ENCODE data around the gene SFXN5. TPM values are rescaled to one million over a fixed set of nuclear protein-coding genes. Genes with fewer than 3 reads are reported as not detected.
"Not testable (repeated sequence)": the region's sequence is repeated elsewhere in the genome, so short reads cannot be mapped to it uniquely, and the experiment has no call there.

SFXN5 gene
- total and polyA plus RNA-seq, 11 donors = 6.0 to 12.5 (median 8.7) TPM

DNA sequence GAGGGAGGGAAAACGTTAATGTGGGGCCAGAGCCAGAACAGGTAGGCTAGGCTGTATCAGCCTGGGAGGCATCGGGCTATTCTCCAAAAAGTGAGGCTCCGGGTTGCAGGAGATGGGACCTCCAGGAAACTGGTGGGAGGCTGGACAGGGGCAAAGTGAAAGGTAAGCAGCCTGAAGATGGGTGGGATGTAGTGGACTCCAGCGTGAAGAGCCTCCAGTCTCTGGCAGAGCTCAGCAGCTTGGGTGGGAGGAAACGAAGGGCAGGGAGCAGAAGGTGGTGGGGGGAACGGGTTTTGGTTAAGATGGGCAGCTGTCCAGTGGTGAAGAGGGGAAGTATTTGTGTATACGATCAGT lies 157.3 kb downstream of the SFXN5 start:
- Histone ChIP-seq H3K27ac (no peak overlapping the region), H3K9me3 (no peaks in the 10 kb centered on the region), H3K4me3 (no peak overlapping the region), H3K27me3 (peaks cover 68 to 100% (median 96%) of the 10 kb centered on the region in 9 donors), H3K4me1 (peaks cover 16 to 44% (median 35%) of the 10 kb centered on the region in 12 donors), H3K36me3 (no peaks in the 10 kb centered on the region)
- no peak for ATAC-seq
- intact Hi-C loops (cut with DNase I) = no loop called here
- 6 to 11% (median 8%) methylated on average over 7 of the region's 7 CpGs for WGBS, 4 donors
- DNase-seq = no peak
- TF ChIP-seq POLR2A (IDR thresholded peaks at IDR 0.05) = no peak
- TF ChIP-seq, protein P1, sequence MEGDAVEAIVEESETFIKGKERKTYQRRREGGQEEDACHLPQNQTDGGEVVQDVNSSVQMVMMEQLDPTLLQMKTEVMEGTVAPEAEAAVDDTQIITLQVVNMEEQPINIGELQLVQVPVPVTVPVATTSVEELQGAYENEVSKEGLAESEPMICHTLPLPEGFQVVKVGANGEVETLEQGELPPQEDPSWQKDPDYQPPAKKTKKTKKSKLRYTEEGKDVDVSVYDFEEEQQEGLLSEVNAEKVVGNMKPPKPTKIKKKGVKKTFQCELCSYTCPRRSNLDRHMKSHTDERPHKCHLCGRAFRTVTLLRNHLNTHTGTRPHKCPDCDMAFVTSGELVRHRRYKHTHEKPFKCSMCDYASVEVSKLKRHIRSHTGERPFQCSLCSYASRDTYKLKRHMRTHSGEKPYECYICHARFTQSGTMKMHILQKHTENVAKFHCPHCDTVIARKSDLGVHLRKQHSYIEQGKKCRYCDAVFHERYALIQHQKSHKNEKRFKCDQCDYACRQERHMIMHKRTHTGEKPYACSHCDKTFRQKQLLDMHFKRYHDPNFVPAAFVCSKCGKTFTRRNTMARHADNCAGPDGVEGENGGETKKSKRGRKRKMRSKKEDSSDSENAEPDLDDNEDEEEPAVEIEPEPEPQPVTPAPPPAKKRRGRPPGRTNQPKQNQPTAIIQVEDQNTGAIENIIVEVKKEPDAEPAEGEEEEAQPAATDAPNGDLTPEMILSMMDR (IDR thresholded peaks at IDR 0.05) = no peak

DNA sequence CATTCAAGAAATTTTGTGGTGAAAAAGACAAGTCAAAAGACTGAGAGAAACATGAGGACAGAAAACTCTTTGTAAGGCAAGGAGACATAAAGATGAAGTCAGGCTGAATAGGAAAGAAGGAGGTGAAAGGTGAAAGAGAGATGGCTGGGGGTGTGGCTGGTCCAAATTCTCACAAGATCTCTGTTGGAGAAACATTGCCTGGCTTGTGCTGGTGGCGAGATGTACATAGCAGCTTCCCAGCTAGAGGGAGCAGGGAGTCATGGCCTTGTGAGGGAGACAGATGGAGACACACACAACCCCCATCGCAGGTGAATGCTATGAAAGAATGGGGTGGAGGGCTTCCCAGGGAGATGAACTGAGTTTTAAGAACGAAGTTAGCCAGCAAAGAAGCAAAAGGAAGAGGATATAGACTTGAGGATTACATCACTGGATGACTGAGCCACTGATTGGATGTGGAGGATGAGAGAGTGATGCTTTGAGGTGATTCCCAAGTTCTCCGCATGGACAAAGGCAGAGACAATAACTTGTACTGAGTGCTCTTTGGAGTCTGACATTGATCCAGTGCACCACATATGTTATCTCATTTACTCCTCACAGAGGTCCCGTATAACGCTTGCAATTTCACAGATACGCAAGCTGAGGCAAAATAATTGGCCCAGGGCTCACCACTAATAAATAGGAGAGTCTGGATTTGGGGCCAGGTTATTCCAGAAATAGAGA lies 157.9 kb downstream of the SFXN5 start:
- 15 to 22% (median 16%) methylated on average over 7 of the region's 7 CpGs for WGBS, 4 donors
- Histone ChIP-seq H3K9me3 (no peaks in the 10 kb centered on the region), H3K4me3 (no peak overlapping the region), H3K27ac (no peak overlapping the region), H3K36me3 (no peaks in the 10 kb centered on the region), H3K4me1 (peaks cover 16 to 42% (median 33%) of the 10 kb centered on the region in 12 donors), H3K27me3 (peaks cover 65 to 100% (median 98%) of the 10 kb centered on the region in 9 donors)
- no peak for DNase-seq
- intact Hi-C loops (cut with DNase I) = no loop called here
- no peak for ATAC-seq
- no peak for TF ChIP-seq POLR2A (IDR thresholded peaks at IDR 0.05)
- TF ChIP-seq, protein P1 (IDR thresholded peaks at IDR 0.05) = no peak

DNA sequence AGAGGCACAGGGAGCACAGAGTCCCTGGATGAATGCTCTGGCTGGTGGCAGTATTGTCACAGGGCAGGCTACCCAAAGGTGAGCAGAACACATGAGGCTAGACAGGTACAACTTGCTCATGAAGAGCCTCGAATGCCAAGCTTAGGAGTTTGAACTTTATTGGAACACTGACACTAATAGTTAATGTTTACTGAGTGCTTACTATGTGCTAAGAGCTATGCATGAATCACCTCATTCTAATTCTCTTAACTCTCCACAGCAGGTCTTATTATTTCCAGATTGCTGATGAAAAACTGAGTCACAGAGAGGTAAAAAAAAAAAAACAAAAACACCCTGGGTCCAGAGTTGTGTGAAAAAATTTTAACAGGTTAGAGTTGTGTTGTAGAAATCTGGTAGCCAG lies 160.3 kb downstream of the SFXN5 start:
- H3K9me3 ChIP-seq = no peaks in the 10 kb centered on the region
- ATAC-seq (no peak), DNase-seq (no peak)
- H3K36me3 ChIP-seq = no peaks in the 10 kb centered on the region
- no peak overlapping the region for H3K4me3 ChIP-seq
- no peak overlapping the region for H3K27ac ChIP-seq
- 42 to 100% (median 54%) methylated on average over 1 of the region's 1 CpG for WGBS, 4 donors
- TF ChIP-seq, protein P1 (IDR thresholded peaks at IDR 0.05) = no peak
- no peak for TF ChIP-seq POLR2A (IDR thresholded peaks at IDR 0.05)
- intact Hi-C loops (cut with DNase I) = no loop called here
- peaks cover 0 to 18% (median 12%) of the 10 kb centered on the region in 12 donors for H3K4me1 ChIP-seq
- H3K27me3 ChIP-seq = peaks cover 43 to 100% (median 80%) of the 10 kb centered on the region in 9 donors

DNA sequence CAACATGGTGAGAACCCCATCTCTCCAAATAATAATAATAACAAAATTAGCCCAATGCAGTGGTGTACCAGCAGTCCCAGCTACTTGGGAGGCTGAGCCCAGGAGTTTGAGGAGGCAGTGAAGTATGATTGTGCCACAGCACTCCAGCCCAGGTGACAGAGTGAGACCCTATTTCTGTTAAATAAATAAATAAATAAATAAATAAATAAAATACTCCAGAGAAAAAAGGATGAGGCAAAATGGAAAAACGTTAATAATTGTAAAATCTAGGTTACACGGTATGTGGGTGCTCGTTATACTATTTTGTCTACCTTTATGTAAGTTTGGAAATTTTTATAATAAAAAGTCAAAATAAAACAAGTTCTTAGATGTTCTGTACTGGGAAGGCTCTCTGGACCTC lies 162.8 kb downstream of the SFXN5 start:
- WGBS, 4 donors = 81 to 89% (median 85%) methylated on average over 3 of the region's 3 CpGs

DNA sequence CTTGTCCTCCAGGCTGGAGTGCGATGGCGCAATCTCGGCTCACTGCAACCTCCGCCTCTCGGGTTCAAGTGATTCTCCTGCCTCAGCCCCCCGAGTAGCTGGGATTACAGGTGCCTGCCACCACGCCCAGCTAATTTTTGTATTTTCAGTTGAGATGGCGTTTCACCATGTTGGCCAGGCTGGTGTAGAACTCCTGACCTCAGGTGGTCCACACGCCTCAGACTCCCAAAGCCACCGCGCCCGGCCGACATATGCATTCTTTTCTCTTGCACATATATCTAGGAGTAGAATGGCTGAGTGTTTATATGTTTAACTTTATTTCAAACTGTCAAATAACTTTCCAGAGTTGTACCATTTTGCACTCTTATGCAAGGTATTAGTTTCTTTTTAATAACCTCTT lies 164.1 kb downstream of the SFXN5 start:
- peaks cover 11 to 96% (median 53%) of the 10 kb centered on the region in 9 donors for H3K27me3 ChIP-seq
- 87 to 92% (median 89%) methylated on average over 13 of the region's 13 CpGs for WGBS, 4 donors
- H3K36me3 ChIP-seq; H3K4me3 ChIP-seq; H3K27ac ChIP-seq; H3K9me3 ChIP-seq; H3K4me1 ChIP-seq; intact Hi-C loops (cut with DNase I); DNase-seq; ATAC-seq: not testable (repeated sequence)

More for the DNA sequence above, 162.8 kb downstream of the SFXN5 start:
- H3K4me3 ChIP-seq = no peak overlapping the region
- peaks cover 18 to 99% (median 67%) of the 10 kb centered on the region in 9 donors for H3K27me3 ChIP-seq
- DNase-seq = no peak
- no peaks in the 10 kb centered on the region for H3K4me1 ChIP-seq
- H3K36me3 ChIP-seq = no peaks in the 10 kb centered on the region
- no peak overlapping the region for H3K27ac ChIP-seq
- intact Hi-C loops (cut with DNase I) = no loop called here
- no peak for TF ChIP-seq POLR2A (IDR thresholded peaks at IDR 0.05)
- TF ChIP-seq, protein P1 (IDR thresholded peaks at IDR 0.05) = no peak
- H3K9me3 ChIP-seq = no peaks in the 10 kb centered on the region
- no peak for ATAC-seq

Data from heart left ventricle (tissue), 16 donors.